Fibroblast of peridontal ligament (primary cell): ENCODE results near the gene PGM2.

Source experiments
- DNase-seq: peaks from one replicate; pipeline ENCODE4 v3.0.0-alpha.2; 2010; ENCODE audit errors: extremely low read depth

Gene PGM2

GRCh38 chr4:37862961-37863360 lies 36.5 kb downstream of the PGM2 start:
- no peak for DNase-seq

DNA sequence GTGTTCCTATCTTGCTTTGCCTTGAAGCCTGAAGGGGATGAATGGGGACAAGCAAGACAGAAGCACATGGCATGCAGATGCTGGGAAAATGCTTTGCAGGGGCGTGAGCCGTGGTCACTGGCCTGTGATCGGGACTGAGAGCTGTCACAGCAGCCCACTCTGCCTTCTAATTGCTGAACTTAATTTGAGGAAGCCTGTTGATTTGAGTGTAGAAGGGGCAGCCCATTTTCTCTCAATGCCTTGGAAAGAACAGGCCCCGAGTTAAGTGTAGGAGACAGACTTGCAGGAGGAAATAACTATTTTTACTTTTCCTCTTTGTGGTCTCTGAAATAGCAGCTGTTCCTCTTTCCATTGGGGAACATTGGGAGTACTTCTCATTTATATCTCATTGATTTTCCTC lies 38.3 kb downstream of the PGM2 start:
- DNase-seq = no peak

- DNase-seq = peak; percentile 37
Measured at GRCh38 chr4:37865450-37865849, 39.0 kb downstream of the PGM2 start.

GRCh38 chr4:37867102-37867501 lies 40.6 kb downstream of the PGM2 start:
- DNase-seq = no peak

- DNase-seq = no peak
Measured at GRCh38 chr4:37868238-37868637, 41.8 kb downstream of the PGM2 start.

- DNase-seq = no peak
Measured at GRCh38 chr4:37872310-37872988, 46.0 kb downstream of the PGM2 start.

DNA sequence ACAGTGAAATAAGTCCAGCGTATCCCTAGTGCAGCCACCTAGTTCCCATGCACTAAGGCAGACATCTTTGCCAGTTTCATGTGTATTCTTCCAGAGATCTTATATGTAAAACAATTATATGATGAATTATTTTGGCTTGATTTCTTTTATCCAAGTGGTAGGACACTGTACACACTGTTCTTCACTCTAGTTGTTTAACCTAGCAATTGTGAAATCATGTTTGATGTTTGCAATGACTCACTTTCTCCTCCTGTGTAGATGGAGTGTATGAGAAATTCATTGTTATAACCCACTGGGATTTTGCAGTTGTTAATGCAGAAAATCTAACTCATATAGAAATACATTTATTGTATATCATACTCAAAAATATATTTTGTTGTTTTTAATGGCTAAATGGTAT lies 46.9 kb downstream of the PGM2 start:
- peak; percentile 30 for DNase-seq

DNA sequence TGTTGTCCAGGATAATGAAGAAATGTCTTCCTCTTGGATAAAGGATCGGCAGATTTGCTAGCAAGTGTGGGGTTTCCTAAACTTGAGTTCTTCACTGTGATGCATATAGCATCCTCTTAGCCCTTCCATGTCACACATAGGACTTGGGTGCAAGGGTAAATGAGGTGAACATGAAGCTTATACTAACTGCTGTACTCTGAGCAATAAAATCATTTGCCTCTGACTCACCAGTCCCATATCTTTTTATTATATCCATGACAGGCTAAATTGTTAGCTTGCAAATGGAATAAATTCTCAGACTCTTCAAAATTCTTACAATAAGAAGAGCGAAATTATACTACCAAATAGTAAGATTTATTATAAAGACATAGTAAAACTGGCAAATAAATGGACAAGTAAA lies 49.7 kb downstream of the PGM2 start:
- DNase-seq = no peak

DNA sequence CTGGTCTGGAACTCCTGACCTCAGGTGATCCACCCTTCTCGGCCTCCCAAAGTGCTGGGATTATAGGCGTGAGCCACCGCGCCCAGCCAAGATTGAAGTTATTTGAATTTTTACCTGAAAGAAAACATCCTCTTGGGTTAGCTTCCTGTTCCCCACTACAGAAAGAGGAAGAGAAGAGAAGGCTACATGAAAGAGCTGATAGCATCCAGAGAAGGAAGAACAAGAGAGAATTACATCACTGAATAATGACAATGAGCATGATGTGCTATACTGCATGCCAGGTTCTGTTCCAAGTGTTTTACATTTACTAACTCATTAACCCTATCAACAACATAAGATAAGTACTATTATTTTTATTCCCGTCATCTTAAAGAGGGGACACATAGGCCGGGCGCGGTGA lies 52.9 kb downstream of the PGM2 start:
- DNase-seq = no peak

DNA sequence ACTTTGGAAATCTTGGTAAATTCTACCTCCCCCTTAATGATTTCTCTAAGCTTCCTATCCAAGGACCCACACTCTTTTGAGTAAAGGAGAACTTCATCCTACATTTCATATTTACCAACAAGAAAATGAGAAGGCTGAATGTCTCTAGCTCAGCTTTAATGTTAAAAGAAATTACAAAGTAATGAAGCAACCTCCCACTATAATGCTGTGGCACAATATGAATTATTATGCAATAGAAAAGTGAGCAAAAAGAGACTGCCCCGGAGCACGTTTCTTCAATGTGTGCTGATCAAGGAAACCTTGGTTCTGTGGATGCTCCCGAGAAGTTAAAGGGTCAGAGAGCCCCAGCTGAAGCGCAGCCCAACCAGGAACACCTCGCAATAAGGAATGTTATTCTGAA lies 55.3 kb downstream of the PGM2 start:
- no peak for DNase-seq

DNA sequence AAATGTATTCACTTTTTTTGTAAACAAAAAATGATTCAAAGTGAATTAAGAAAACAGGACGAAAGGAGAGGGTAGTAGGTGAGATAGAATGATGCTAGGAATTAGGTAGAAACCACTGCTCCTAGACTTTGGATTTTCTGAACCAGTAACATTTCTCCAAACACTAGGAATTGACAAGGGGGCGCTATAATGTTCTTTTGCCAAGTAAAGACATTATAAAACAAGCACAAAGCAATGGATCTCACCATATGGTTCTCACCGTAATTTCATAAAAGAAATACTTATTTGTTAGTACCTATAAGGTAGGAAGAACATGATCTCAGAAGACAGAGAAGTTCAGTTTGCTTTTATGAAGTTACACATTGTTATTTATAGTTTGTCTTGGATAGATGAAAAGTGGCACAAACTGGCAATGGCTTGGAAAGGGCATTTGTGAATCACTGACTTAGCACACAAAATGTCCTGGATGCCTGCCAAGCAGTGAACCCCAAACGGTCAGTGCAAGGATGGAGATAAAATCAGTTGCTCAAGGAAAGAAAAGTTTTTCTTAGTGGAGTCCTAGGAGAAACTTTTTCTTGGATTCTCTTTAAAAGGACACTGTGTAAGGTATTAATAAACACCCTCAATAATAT lies 56.3 kb downstream of the PGM2 start:
- DNase-seq = no peak

- no peak for DNase-seq
Measured at GRCh38 chr4:37884855-37885487, 58.5 kb downstream of the PGM2 start.

GRCh38 chr4:37885496-37885895 lies 59.0 kb downstream of the PGM2 start:
- DNase-seq = no peak

DNA sequence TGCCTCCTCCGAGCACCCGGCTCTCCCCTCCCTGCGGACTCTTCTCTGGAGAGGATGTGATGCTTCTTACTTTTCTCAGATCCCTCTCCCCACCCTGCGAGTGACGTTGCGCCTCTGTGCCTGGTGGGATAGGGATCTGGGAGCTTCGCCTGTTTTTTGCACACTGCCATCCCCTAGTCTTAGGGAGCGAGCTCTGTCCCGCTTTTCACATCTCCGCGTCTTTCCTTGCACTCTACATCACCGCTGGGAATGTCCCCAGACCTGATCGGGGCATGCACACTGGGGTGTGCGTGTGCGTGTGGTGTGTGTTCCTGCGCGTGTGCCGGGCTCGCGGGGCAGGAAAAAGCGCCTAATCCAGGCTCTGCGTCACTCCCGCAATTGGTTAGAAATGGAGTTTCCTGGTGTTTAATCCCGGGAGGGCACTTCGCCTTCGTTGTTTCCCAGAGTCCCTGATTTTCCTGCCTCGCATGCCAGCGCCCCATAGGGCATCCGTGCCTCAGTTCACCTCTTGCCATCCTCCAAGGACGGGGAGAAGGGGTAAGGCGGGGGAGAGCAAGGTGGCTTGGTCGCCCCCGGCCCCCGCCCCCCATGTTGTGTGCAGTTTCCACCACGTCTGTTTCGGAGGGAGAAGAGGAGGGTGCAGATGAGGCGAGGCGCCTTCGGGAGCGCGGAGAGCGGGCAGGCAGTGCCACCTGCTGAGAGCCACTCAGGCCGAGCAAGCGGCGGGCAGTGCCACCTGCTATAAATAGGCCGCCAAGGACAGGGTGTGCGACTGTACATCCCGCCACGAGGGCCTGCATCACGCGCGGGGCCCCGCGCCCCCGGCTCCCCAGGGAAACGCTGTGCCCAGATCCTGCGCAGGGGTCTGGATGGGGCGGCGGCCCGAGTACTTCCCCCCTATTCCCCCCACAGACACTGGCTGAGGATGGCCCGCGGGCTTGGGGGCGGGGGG lies 63.6 kb downstream of the PGM2 start:
- DNase-seq = no peak

DNA sequence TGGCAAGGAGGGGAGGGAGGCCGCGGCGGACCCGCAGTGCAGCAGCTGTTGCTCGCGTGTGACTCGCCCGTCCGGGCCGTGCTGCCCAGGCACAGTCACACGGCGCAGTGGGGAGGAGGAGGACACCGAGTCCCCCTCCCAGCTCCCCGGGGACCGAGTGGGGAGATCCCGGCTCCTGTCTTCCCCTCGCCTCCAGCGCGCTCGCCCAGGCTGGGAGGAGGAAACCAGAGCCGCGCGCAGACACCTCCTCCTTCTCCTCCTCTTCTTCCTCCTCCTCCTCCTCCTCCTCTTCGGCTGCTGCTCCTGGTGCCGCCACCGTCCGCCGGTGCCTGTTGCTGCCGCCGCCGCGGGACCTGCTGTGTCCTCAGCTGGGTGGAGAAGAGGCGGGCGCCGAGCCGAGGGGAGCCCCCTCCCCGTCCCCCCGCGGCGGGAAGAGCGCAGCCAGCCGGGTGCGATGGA lies 64.3 kb downstream of the PGM2 start, which contains the start of gene TBC1D1:
Gene TBC1D1, plus strand, starts transcription at position 284 of the 459 bp plus-strand sequence. CDS start 11,012 bp downstream, outside the sequence.
- no peak for DNase-seq

GRCh38 chr4:37891260-37892159 lies 65.0 kb downstream of the PGM2 start:
- peak; percentile 17 for DNase-seq

GRCh38 chr4:37892641-37893040 lies 66.2 kb downstream of the PGM2 start:
- DNase-seq = no peak

- no peak for DNase-seq
Measured at GRCh38 chr4:37893164-37893563, 66.7 kb downstream of the PGM2 start.

DNA sequence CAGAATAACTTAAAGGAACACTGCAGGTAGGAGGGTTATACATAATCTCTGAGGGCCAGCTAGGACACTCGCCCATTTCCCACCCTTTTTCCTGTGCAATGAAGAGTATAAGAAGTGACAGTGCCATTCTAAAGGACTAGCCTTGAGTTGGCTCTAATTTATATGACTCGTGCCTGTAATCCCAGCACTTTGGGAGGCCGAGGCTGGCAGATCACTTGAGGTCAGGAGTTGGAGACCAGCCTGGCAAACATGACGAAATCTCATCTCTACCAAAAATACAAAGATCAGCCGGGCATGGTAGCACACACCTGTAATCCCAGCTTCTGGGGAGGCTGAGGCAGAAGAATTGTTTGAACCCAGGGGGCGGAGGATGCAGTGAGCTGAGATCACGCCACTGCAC lies 68.8 kb downstream of the PGM2 start:
- DNase-seq = no peak

DNA sequence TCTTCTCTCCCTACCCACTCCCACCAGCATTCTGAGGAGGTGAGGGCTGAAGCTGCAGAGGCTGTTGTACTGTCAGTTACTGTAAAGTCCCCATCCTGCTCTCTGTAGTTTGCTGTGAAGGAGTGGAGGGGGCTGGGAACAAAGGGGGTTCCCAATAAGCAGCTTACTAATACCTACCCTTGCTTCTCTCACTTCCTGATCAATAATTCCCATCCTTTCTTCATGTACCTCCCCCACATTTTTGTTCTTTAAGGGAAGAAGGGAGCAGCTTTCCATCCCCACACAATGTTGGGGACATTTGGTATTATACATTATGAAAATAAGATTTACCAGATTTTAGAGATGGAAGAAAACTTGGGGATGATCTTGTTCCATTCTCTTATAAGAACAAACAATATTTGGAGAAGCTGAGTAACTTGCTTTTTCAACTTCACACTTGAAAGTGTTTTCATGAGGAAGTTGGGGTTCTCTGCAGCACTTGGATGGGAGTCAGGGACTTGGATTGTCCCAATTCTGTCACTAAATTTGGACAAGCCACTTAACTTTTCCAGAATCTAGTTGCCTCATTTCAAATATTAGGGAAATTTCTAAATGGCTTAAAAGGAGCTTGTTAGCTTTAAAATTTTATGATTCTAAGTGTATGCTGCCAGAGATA lies 69.8 kb downstream of the PGM2 start:
- DNase-seq = no peak
